ENCODE measurements around the gene ACADSB.

Gene ACADSB

DNA sequence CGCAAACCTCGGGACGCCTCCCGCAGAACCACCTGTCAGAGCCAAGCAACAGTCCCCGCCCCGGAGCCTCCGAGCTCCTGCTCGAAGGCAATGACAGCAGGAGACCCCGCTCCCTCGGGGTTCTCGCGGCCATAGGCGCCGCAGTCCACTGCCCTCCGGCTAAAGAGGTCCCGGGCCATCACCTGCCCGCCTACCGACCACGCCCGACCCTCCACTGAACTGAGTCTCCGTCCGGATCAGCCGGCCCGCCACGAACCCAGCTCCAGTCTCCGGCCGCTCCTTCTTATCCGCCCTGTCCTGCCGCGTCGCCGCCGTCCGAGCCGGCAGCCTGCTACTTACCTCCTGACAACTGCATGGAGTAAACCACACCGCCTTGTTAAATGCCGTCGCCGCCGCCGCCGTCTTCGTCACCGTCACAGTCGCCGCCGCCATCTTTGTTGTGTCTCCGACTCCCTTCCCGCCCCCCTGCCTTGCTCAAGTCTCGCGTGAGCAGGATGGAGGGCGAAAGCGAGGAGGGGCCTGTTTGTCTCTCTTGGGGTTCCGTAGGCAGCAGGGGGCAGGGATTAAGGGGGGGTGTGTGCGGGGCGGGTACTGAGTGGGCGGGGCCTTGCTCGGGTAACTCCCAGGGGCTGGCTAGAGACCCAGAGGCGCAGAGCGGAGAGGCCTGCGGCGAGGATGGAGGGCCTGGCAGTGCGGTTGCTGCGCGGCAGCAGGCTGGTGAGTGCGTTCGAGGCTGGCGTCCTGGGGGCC is at the start of gene ACADSB, which contains the start of gene IKZF5:
TSS of gene ACADSB (plus strand) at position 652 of the 750 bp plus-strand sequence. CDS start at position 676, 24 bp downstream.
TSS of gene IKZF5 (minus strand) at position 441 of the 750 bp plus-strand sequence. CDS start 10,170 bp downstream, outside the sequence.
- POLR2A ChIA-PET = no interaction called here
- TF ChIP-seq, protein P1, sequence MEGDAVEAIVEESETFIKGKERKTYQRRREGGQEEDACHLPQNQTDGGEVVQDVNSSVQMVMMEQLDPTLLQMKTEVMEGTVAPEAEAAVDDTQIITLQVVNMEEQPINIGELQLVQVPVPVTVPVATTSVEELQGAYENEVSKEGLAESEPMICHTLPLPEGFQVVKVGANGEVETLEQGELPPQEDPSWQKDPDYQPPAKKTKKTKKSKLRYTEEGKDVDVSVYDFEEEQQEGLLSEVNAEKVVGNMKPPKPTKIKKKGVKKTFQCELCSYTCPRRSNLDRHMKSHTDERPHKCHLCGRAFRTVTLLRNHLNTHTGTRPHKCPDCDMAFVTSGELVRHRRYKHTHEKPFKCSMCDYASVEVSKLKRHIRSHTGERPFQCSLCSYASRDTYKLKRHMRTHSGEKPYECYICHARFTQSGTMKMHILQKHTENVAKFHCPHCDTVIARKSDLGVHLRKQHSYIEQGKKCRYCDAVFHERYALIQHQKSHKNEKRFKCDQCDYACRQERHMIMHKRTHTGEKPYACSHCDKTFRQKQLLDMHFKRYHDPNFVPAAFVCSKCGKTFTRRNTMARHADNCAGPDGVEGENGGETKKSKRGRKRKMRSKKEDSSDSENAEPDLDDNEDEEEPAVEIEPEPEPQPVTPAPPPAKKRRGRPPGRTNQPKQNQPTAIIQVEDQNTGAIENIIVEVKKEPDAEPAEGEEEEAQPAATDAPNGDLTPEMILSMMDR (IDR thresholded peaks at IDR 0.05; ENCODE audit: insufficient read depth, low read length, missing control alignments) = no peak
- CTCF ChIA-PET = interaction anchor here (1.3 to 6.4 kb wide), 4 partner anchors 10 to 360 kb away, joined by 3 to 41 read pairs (median 8); partner anchors contain the start of gene PSTK
- DNase-seq (ENCODE audit: low read depth, low spot score) = peak; percentile 92
- peak within 1 kb of the TSS; percentile 96 for H3K4me3 ChIP-seq (ENCODE audit: low read depth, low read length)

DNA sequence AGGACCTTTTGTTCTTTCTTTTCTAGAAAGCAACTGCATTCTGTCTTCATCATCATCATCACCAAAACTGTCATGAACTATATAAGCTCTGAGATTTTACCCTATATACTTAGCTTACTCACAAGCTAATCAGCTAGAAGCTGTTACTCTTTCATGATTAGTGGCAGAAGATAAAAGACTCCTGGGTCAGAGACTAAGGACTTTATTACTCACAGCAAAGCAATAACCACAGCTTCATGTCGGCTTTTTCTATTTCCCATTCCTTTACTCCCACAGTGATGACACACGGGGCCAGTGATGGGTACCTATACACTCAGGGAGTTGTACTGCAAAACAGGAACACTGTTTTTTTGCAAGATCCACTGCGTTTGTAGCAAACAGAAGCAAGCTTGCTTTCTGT is 46.4 kb upstream of the ACADSB start:
- POLR2A ChIA-PET = no interaction called here
- H3K4me3 ChIP-seq (ENCODE audit: low read depth, low read length) = no peak overlapping the region
- DNase-seq (ENCODE audit: low read depth, low spot score) = no peak
- CTCF ChIA-PET = interaction anchor here (1.3 to 1.4 kb wide), 2 partner anchors 13 to 18 kb away, joined by 4 to 7 read pairs; partner anchors contain the start of gene PSTK
- TF ChIP-seq, protein P1 (IDR thresholded peaks at IDR 0.05; ENCODE audit: insufficient read depth, low read length, missing control alignments) = no peak

DNA sequence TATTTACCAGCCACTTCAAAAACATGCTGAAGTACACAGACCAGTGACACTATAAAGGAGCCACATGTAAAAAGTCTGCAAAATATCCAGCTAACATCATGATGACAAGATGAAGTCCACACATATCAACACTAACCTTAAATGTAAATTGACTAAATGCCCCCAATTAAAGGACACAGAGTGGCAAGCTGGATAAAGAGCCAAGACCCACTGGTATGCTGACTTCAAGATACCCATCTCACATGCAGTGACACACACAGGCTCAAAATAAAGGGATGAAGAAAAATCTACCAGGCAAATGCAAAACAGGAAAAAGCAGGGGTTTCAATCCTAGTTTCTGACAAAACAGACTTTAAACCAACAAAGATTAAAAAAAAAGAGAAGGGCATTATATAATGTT is 41.9 kb upstream of the ACADSB start:
- H3K4me3 ChIP-seq (ENCODE audit: low read depth, low read length) = no peak overlapping the region
- POLR2A ChIA-PET = no interaction called here
- TF ChIP-seq, protein P1 (IDR thresholded peaks at IDR 0.05; ENCODE audit: insufficient read depth, low read length, missing control alignments) = no peak
- no peak for DNase-seq (ENCODE audit: low read depth, low spot score)
- CTCF ChIA-PET = interaction anchor here (6.0 kb wide), 1 partner anchor 13 kb away, joined by 37 read pairs; the partner anchor contains the start of gene PSTK

DNA sequence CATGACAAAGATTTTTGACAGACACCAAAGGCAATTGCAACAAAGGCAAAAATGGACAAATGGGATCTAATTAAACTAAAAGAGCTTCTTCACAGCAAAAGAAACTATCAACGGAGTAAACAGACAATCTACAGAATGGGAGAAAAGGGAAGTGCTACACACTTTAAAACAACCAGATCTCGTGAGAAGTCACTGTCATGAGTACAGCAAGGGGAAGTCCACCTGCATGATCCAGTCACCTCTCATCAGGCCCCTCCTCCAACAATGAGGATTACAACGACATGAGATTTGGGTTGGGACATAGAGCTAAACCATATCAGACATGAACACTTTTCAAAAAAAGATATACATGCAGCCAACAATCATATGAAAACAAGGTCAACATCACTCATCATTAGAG is 40.1 kb upstream of the ACADSB start:
- H3K4me3 ChIP-seq (ENCODE audit: low read depth, low read length) = no peak overlapping the region
- DNase-seq (ENCODE audit: low read depth, low spot score) = no peak
- TF ChIP-seq, protein P1 (IDR thresholded peaks at IDR 0.05; ENCODE audit: insufficient read depth, low read length, missing control alignments) = no peak
- ChIA-PET POLR2A (no interaction called here), CTCF (interaction anchor here (1.8 to 6.0 kb wide), 2 partner anchors 11 kb away, joined by 4 to 37 read pairs; partner anchors contain the start of gene PSTK)

DNA sequence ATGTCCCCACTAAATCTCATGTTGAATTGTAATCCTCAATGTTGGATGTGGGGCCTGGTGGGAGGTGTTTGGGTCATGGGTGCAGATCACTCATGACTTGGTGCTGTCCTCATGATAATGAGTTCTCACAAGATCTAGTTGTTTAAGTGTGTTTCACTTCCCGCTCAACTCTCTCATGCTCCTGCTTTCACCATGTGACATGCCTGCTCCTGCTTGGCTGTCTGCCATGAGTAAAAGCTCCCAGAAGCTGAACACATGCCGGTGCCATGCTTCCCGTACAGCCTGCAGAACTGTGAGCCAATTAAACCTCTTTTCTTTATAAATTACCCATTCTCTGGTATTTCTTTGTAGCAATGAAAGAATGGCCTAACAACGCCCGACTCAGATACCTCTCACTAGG is 34.8 kb upstream of the ACADSB start:
- DNase-seq (ENCODE audit: low read depth, low spot score) = no peak
- no peak overlapping the region for H3K4me3 ChIP-seq (ENCODE audit: low read depth, low read length)
- ChIA-PET CTCF (interaction anchor here (1.0 kb wide), 1 partner anchor 8 kb away, joined by 3 read pairs; no protein-coding TSS in a partner anchor), POLR2A (no interaction called here)
- TF ChIP-seq, protein P1 (IDR thresholded peaks at IDR 0.05; ENCODE audit: insufficient read depth, low read length, missing control alignments) = no peak

DNA sequence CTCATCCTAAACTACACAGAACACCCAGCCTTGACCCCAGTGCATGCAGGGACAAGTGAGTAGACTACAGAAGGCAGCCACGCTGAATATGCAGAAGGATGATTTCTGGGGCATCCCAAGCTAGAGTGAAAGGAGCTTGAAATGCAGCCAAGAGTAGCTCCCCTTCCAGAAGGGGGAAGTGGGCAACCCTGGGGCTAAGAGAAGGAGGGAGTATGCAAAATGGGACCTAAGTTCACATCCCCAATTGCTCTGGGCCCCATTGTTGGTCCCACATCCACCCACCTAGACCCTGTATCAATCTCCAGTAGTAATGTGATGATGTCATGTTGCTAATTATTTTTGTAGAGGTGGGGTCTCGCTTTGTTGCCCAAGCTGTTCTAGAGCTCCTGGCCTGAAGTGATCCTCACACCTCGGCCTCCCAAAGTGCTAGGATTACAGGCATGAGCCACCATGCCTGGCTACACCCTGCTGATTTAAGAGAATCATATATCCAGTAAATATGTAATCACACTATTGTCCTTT is 34.2 kb upstream of the ACADSB start:
- no peak for DNase-seq (ENCODE audit: low read depth, low spot score)
- POLR2A ChIA-PET = no interaction called here
- TF ChIP-seq, protein P1 (IDR thresholded peaks at IDR 0.05; ENCODE audit: insufficient read depth, low read length, missing control alignments) = no peak
- no peak overlapping the region for H3K4me3 ChIP-seq (ENCODE audit: low read depth, low read length)
- CTCF ChIA-PET = no interaction called here

Measured in AG04449 (cell line).